HAP-1 (cell line): ENCODE data around the gene ZFHX2.
"Not testable (repeated sequence)": the region's sequence is repeated elsewhere in the genome, so short reads cannot be mapped to it uniquely, and the experiment has no call there.

ENCODE experiments used
- DNase-seq, 2 experiments: peaks; one replicate each; pipeline ENCODE4 v3.0.0-alpha.2; 2016 to 2020; ENCODE audit warnings: low spot score in 2 of 2
- H3K27me3 ChIP-seq: fragments of 250-450 bp; sonication (Bioruptor Pico); 2 replicates; pipeline ENCODE4 v1.5.1; 2020; ENCODE audit warnings: low read depth, mild to moderate bottlenecking, moderate library complexity
- H3K36me3 ChIP-seq: fragments of 250-450 bp; sonication (Bioruptor Pico); replicated peaks from 2 replicates; pipeline ENCODE4 v1.5.1; 2020; ENCODE audit warnings: mild to moderate bottlenecking
- H3K4me1 ChIP-seq: fragments of 250-450 bp; sonication (Bioruptor Pico); 2 replicates; pipeline ENCODE4 v1.5.1; 2020; ENCODE audit warnings: mild to moderate bottlenecking
- H3K4me3 ChIP-seq: fragments of 250-450 bp; sonication (Bioruptor Pico); 2 replicates; pipeline ENCODE4 v1.5.1; 2020; ENCODE audit warnings: mild to moderate bottlenecking, moderate library complexity
- H3K9me3 ChIP-seq: fragments of 250-450 bp; sonication (Bioruptor Pico); 2 replicates; pipeline ENCODE4 v1.5.1; 2020; ENCODE audit warnings: mild to moderate bottlenecking, moderate library complexity
- in situ Hi-C: fragments of 300-500 bp; cut with MboI; formaldehyde crosslinking; loops from 3 replicates; pipeline ENCODE4 v1.14.3; 2020; ENCODE audit warnings: low sequenced_read_pairs, inconsistent platforms, mixed read lengths

Gene ZFHX2

GRCh38 chr14:23551266-23552028, at the start of gene ZFHX2:
Gene ZFHX2 (minus strand): TSS chr14:23551765. CDS start chr14:23535325, 16,440 bp downstream.
- Histone ChIP-seq H3K27me3 (no peaks in the 10 kb centered on the region), H3K4me3 (peak within 1 kb of the TSS; percentile 65), H3K4me1 (peaks cover 6% of the 10 kb centered on the region), H3K36me3 (no peaks in the 10 kb centered on the region), H3K9me3 (no peaks in the 10 kb centered on the region)
- DNase-seq = peak; percentile 87 to 96
- in situ Hi-C loops = loop anchor here (10.0 kb wide), 1 partner anchor 227 kb away; the partner anchor contains the start of gene PABPN1

- no peaks in the 10 kb centered on the region for H3K9me3 ChIP-seq
- no peaks in the 10 kb centered on the region for H3K36me3 ChIP-seq
- H3K4me3 ChIP-seq = no peak overlapping the region
- DNase-seq = no peak
- in situ Hi-C loops = no loop called here
- H3K27me3 ChIP-seq = no peaks in the 10 kb centered on the region
- no peaks in the 10 kb centered on the region for H3K4me1 ChIP-seq
Measured at GRCh38 chr14:23600806-23601205, 49.2 kb upstream of the ZFHX2 start.

GRCh38 chr14:23600322-23600707, 48.8 kb upstream of the ZFHX2 start:
- Histone ChIP-seq H3K4me3 (no peak overlapping the region), H3K36me3 (no peaks in the 10 kb centered on the region), H3K27me3 (no peaks in the 10 kb centered on the region), H3K9me3 (no peaks in the 10 kb centered on the region), H3K4me1 (no peaks in the 10 kb centered on the region)
- in situ Hi-C loops = no loop called here
- no peak for DNase-seq

GRCh38 chr14:23594191-23594590, 42.6 kb upstream of the ZFHX2 start:
- H3K36me3 ChIP-seq, in situ Hi-C loops, H3K4me1 ChIP-seq, H3K4me3 ChIP-seq, H3K27me3 ChIP-seq, DNase-seq, H3K9me3 ChIP-seq: not testable (repeated sequence)

- H3K4me1 ChIP-seq = no peaks in the 10 kb centered on the region
- in situ Hi-C loops = no loop called here
- no peak overlapping the region for H3K4me3 ChIP-seq
- no peaks in the 10 kb centered on the region for H3K36me3 ChIP-seq
- H3K27me3 ChIP-seq = peaks cover 2% of the 10 kb centered on the region; the same call in 1 of the 2 replicates
- DNase-seq = no peak
- no peaks in the 10 kb centered on the region; the same call in 1 of the 2 replicates for H3K9me3 ChIP-seq
Measured at GRCh38 chr14:23590198-23590597, 38.6 kb upstream of the ZFHX2 start.

- H3K9me3 ChIP-seq = no peaks in the 10 kb centered on the region; the same call in 1 of the 2 replicates
- no peaks in the 10 kb centered on the region for H3K36me3 ChIP-seq
- in situ Hi-C loops = no loop called here
- no peak overlapping the region for H3K4me3 ChIP-seq
- peaks cover 2% of the 10 kb centered on the region; the same call in 1 of the 2 replicates for H3K27me3 ChIP-seq
- H3K4me1 ChIP-seq = no peaks in the 10 kb centered on the region
- no peak for DNase-seq
Measured at GRCh38 chr14:23589606-23590005, 38.0 kb upstream of the ZFHX2 start.

- in situ Hi-C loops = no loop called here
- Histone ChIP-seq H3K27me3 (peaks cover 2% of the 10 kb centered on the region; the same call in 1 of the 2 replicates), H3K36me3 (no peaks in the 10 kb centered on the region), H3K4me3 (no peak overlapping the region), H3K4me1 (no peaks in the 10 kb centered on the region), H3K9me3 (no peaks in the 10 kb centered on the region; the same call in 1 of the 2 replicates)
- DNase-seq = peak; percentile 85 to 93
Measured at GRCh38 chr14:23588884-23589598, 37.5 kb upstream of the ZFHX2 start.

GRCh38 chr14:23584527-23585203, 33.1 kb upstream of the ZFHX2 start:
- DNase-seq, H3K9me3 ChIP-seq, H3K27me3 ChIP-seq, H3K4me3 ChIP-seq, H3K36me3 ChIP-seq, in situ Hi-C loops, H3K4me1 ChIP-seq: not testable (repeated sequence)

GRCh38 chr14:23583761-23584526, 32.4 kb upstream of the ZFHX2 start:
- in situ Hi-C loops = not testable (repeated sequence)

GRCh38 chr14:23582906-23583760, 31.6 kb upstream of the ZFHX2 start:
- Histone ChIP-seq H3K9me3 (no peaks in the 10 kb centered on the region; the same call in 1 of the 2 replicates), H3K4me1 (no peaks in the 10 kb centered on the region), H3K36me3 (no peaks in the 10 kb centered on the region), H3K27me3 (no peaks in the 10 kb centered on the region), H3K4me3 (no peak overlapping the region)
- DNase-seq = no peak
- in situ Hi-C loops = no loop called here

More at GRCh38 chr14:23583761-23584526, 32.4 kb upstream of the ZFHX2 start:
- not testable (repeated sequence) for H3K4me1 ChIP-seq, H3K4me3 ChIP-seq, H3K36me3 ChIP-seq, H3K27me3 ChIP-seq, DNase-seq, H3K9me3 ChIP-seq

- in situ Hi-C loops = no loop called here
Measured at GRCh38 chr14:23580948-23581281, 29.4 kb upstream of the ZFHX2 start.

GRCh38 chr14:23580152-23580926, 28.8 kb upstream of the ZFHX2 start:
- Histone ChIP-seq H3K36me3 (no peaks in the 10 kb centered on the region), H3K27me3 (no peaks in the 10 kb centered on the region), H3K9me3 (no peaks in the 10 kb centered on the region; the same call in 1 of the 2 replicates), H3K4me3 (no peak overlapping the region), H3K4me1 (no peaks in the 10 kb centered on the region)
- in situ Hi-C loops = no loop called here
- no peak for DNase-seq

More at GRCh38 chr14:23580948-23581281, 29.4 kb upstream of the ZFHX2 start:
- no peaks in the 10 kb centered on the region for H3K36me3 ChIP-seq
- no peaks in the 10 kb centered on the region for H3K4me1 ChIP-seq
- no peaks in the 10 kb centered on the region for H3K27me3 ChIP-seq
- no peak for DNase-seq
- no peak overlapping the region for H3K4me3 ChIP-seq
- no peaks in the 10 kb centered on the region; the same call in 1 of the 2 replicates for H3K9me3 ChIP-seq
